GM21576 (cell line): Measurements from ENCODE around the gene ABCB9.
"Not testable (repeated sequence)": the region's sequence is repeated elsewhere in the genome, so short reads cannot be mapped to it uniquely, and the experiment has no call there.

Source experiments
- ATAC-seq: cut with Tn5 transposase; IDR thresholded peaks from one replicate; pipeline ENCODE4 v1.9.1; 2021; ENCODE audit warnings: mild to moderate bottlenecking, moderate library complexity; ENCODE audit not compliant: unreplicated experiment

ABCB9 gene

GRCh38 chr12:122965851-122966742 lies at the start of gene ABCB9:
ABCB9 (minus strand) TSS chr12:122966463; CDS start chr12:122960235, 6,228 bp downstream.
- no peak for ATAC-seq

- ATAC-seq = not testable (repeated sequence)
Measured at GRCh38 chr12:123014473-123014872, 48.2 kb upstream of the ABCB9 start.

DNA sequence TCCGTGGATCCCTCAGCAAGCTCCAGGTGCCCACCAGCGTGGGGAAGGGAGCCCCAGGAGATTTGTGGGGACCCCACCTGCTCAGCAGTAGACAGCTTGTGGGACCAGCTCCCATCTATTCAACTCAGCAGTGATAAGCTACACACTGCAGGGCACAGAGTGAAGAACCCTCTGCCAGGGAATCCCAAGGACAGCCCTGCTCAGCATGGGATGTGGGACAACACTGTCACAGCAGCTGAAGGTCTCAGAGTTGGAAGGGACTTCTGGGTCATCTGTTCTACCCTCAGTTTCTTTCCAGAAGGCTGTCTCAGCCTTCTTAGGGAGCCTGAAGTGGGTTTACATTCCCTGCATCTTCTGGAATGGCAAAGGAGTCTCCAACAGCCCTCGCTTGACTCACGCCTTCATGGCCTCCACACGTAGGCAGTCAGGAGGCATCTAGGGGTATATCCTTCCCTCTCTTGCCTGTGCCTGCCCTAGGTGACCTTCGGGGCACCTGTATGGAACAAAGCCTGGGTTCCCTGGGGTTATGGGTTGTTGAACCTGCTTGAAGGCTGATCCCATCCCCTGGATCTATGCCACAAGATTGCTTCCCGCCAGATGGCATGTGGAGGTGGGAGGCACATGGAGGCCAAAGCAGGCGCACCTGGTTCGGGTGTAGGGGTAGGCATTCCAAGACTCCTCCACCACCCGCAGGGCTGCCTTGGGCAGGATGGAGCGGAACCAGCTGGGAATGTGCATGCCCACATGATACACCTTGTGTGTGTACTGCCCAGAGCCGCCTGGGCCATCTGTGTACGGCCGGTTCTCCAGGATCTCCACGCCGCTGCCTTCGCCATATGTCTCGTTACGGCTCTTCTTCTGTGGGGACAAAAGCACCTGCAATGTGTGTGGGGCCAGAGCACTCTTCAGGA lies 47.2 kb upstream of the ABCB9 start:
- ATAC-seq = no peak

DNA sequence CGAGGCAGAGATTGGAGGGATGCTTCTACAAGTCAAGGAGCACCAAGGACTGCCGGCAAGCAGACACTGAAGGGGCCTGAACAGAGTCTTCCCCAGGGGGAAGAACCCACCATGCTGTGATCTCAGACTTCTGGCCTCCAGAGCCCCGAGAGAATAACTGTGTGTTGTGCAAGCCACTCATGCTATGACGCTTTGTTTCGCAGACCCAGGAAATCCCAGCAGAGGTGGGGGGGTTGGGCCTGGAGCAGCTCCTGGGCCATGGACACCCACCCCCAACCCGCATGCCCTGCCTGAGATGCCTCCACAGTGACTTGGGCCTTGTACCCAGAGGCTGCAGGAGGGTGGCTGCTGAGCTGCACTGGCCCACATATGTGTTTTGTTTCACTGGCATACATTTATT lies 45.4 kb upstream of the ABCB9 start:
- ATAC-seq = no peak

DNA sequence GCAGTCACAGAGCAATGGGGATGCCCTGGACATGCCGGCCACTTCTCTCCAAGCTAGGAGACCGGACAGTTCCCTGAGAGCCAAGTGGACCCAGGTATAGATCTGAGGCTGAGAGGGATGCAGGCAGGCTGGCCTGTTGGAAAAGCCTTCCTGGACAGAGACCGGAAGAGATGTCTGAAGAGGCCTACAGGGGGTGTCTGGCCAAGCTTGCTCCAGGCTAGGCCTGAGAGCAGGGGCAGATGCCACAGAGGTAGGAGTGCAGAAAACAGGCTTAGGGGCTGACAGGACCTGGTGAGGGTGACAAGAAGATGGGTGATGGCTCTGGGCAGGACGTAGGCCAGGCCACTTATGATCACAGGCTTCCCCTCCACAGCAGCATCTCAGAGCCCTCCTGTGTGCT lies 44.4 kb upstream of the ABCB9 start:
- no peak for ATAC-seq

- ATAC-seq = no peak
Measured at GRCh38 chr12:123010110-123010509, 43.8 kb upstream of the ABCB9 start.

DNA sequence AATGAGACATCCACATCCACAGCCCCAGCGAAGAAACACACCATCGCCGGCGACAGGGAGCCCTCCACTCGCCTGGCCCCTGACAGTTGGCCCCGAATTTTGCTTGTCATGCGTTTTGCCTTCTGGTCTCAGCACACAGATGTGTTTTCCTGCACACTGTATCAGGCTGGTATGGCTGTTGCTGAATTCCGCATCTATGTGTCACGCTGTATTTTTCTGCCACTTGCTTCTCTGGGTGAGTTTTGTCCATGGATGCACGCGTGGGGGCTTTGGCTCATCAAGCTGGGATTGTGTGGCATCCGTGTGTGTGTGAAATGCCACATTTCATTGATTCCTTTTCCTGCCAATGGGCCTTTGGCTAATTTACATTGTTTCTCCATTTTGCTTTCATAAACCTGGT lies 40.7 kb upstream of the ABCB9 start:
- no peak for ATAC-seq

GRCh38 chr12:123005081-123005626 lies 38.9 kb upstream of the ABCB9 start:
- no peak for ATAC-seq

DNA sequence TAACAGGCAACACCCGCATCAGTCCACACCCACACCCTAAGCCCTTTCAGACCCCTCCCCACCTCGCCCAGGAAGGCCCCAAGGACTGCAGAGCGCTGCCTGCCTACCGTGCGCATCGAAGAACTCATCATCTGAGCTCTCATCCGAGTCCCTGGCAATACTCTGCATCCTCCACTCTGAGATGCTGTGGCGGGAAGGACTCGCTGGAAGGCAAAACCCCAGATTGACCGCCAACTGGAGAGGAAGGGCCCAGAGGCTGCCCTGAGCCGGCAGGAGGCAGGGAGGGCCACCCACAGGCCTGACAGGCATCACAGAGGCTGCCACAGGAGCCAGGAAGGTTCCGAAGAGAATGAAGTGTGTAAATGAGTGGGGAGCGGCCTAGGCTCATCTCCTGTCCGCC lies 38.0 kb upstream of the ABCB9 start:
- ATAC-seq = no peak

GRCh38 chr12:123003257-123003656 lies 37.0 kb upstream of the ABCB9 start:
- ATAC-seq = no peak

GRCh38 chr12:123001464-123001863 lies 35.2 kb upstream of the ABCB9 start:
- no peak for ATAC-seq

- no peak for ATAC-seq
Measured at GRCh38 chr12:123000578-123000977, 34.3 kb upstream of the ABCB9 start.

GRCh38 chr12:122999986-123000420 lies 33.7 kb upstream of the ABCB9 start:
- no peak for ATAC-seq

- no peak for ATAC-seq
Measured at GRCh38 chr12:122999196-122999946, 33.1 kb upstream of the ABCB9 start.

DNA sequence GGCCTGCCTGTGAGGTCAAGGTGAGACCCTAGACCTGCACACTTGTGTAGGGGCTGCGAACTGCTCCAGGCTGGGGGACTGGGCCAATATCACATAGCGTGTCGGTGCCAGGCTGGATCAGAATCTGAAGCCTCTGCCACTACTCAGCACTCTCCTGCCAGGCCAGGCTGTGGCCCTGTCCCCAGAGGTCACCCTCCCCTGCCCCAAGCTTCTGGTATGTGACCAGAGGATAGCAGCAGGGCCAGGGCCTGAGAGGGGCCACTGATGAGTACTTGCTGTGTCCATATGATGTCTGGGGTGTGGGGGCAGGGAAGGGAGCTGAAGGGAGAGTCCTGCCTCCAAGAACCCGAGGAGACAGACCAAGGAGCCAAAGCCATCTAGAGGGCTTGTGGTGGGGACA lies 32.1 kb upstream of the ABCB9 start:
- no peak for ATAC-seq

DNA sequence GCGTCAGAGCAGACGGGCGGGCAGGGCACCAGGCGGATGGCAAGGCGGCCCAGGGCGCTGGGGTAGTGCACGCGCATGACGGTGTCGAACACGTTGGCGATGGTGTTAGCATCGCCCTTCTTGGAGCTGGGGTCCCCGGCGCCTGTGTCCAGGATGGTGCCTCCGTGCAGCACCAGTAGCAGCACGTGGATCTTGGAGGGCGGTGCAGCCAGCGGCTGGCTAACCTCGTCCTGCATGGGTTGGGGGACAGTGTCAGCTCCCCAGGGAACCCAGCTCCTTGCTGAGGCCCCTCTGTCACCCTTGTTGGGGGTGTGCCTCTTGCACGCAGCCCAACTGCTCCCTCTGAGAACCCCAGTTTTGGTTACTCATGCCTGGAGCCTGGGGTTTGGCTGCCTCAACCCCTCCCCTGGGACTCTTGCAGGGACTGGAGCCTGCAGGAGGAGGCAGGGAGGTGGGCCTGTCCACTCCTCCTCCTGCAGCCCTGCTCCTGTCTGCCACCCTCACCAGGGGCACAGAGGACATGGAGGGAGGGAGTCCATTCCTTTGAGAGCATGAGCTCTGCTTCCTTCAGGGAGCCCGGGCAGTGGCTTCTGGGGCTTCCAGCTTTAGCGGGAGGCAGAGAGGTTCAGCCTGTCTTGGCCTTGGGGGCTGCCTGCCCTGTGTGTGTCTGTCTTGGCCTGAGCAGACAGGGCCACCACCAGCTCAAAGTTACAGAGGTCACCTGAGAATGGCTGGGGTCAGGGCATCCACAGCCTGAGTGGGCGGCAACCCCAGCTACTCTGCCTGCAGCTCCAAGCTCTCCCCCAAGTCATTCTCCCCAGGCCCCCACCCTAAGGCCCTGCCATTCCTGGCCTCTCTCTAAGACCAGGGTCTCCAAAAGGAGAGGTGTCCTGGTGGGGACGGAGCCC lies 31.3 kb upstream of the ABCB9 start:
- ATAC-seq = no peak

DNA sequence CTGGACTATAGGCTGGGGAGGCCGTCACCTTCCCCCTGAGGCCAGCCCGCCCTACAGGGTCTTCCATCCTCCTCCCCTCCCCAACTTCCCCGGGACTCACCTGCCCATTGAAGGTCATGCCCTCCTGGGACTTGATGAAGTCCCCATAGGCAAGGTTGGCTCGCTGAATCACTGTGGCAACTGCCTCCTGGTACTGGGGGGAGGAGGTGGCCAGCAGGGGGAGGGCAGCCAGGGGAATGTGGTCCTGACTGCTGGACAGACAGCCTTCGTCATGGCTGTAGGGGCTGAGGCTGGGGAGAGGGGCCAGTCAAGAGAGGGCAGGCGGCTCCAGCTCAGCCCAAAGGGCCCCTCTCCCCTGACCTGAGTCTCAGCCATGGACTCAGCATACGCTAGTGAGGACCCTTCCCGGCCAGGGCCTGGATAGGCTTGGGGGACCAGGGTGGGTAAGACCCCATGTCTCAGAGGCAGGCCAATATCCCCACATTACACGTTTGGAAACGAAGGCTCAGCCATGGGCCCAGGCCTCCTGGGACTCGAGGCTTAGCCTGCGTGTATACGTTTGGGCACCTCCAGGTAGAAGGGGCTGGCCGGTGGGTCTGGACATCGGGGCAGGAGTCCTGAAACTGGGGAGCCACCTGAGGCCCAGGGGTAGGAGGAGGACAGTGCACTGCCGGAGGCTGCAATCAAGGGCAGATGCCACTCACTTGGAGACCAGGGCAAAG lies 30.5 kb upstream of the ABCB9 start:
- no peak for ATAC-seq

GRCh38 chr12:122996188-122996601 lies 29.9 kb upstream of the ABCB9 start:
- ATAC-seq = no peak
